CD4-positive, alpha-beta memory T cell (primary cell): ENCODE measurements around the gene ARL14EP. TPM values are rescaled to one million over a fixed set of nuclear protein-coding genes. Genes with fewer than 3 reads are reported as not detected.

Source experiments
- CTCF ChIA-PET: fragments of 350-600 bp; sonication (Branson Sonifier 250); formaldehyde crosslinking; loops from one replicate; lab custom pipeline; 2021; ENCODE audit warnings: inconsistent platforms; ENCODE audit not compliant: partially characterized antibody; lab: Charles Lee
- POLR2A ChIA-PET: fragments of 350-600 bp; sonication (Branson Sonifier 250); formaldehyde crosslinking; loops from one replicate; lab custom pipeline; 2021; ENCODE audit not compliant: partially characterized antibody; lab: Charles Lee
- DNase-seq, 5 donors: peaks; one replicate each; pipeline versions ENCODE4 v3.0.0 to v3.0.0-alpha.2; 2020 to 2022; ENCODE audit warnings: mixed read lengths in 1 of 5
- H3K27ac ChIP-seq: one replicate; pipeline ENCODE4 v1.7.0; 2013; ENCODE audit warnings: low read depth, low read length
- H3K27me3 ChIP-seq: 2 replicates; pipeline ENCODE4 v1.7.0; 2013; ENCODE audit warnings: mild to moderate bottlenecking, low read length, moderate library complexity; ENCODE audit not compliant: insufficient read depth
- H3K36me3 ChIP-seq: 2 replicates; pipeline ENCODE4 v1.7.0; 2013; ENCODE audit warnings: mild to moderate bottlenecking, low read length, moderate library complexity; ENCODE audit not compliant: insufficient read depth
- H3K4me1 ChIP-seq: 2 replicates; pipeline ENCODE4 v1.7.0; 2013; ENCODE audit warnings: mild to moderate bottlenecking, low read length, moderate library complexity; ENCODE audit not compliant: insufficient read depth
- H3K4me3 ChIP-seq, 2 donors: one replicate each; pipeline ENCODE4 v1.7.0; 2013; ENCODE audit warnings: low read length in 2 of 2, mild to moderate bottlenecking in 1 of 2
- H3K9me3 ChIP-seq, 2 donors: one replicate each; pipeline ENCODE4 v1.7.0; 2013; ENCODE audit warnings: low read length in 2 of 2, control low read depth in 1 of 2; ENCODE audit not compliant: control insufficient read depth in 1 of 2
- H3K27ac Mint-ChIP-seq, 7 donors: one replicate each; pipeline ENCODE4 v1.8.0; 2020 to 2021; ENCODE audit warnings: mixed read lengths in 7 of 7, mild to moderate bottlenecking in 6 of 7, inconsistent platforms in 3 of 7, moderate library complexity in 3 of 7
- H3K27me3 Mint-ChIP-seq, 2 donors: one replicate each; pipeline ENCODE4 v1.8.0; 2020 to 2021; ENCODE audit warnings: mixed read lengths in 2 of 2
- H3K36me3 Mint-ChIP-seq, 2 donors: one replicate each; pipeline ENCODE4 v1.8.0; 2020 to 2021; ENCODE audit warnings: mixed read lengths in 2 of 2, inconsistent platforms in 1 of 2, mild to moderate bottlenecking in 1 of 2
- H3K4me1 Mint-ChIP-seq, 4 donors: one replicate each; pipeline ENCODE4 v1.8.0; 2020 to 2021; ENCODE audit warnings: mixed read lengths in 4 of 4, mild to moderate bottlenecking in 1 of 4
- H3K4me3 Mint-ChIP-seq, 8 donors: one replicate each; pipeline ENCODE4 v1.8.0; 2020 to 2021; ENCODE audit warnings: mixed read lengths in 8 of 8, mild to moderate bottlenecking in 7 of 8, moderate library complexity in 6 of 8, inconsistent platforms in 3 of 8
- H3K9me3 Mint-ChIP-seq, 8 donors: one replicate each; pipeline ENCODE4 v1.8.0; 2020 to 2021; ENCODE audit warnings: mixed read lengths in 8 of 8, mild to moderate bottlenecking in 5 of 8, inconsistent platforms in 3 of 8, moderate library complexity in 1 of 8
- intact Hi-C: fragments of 100-400 bp; cut with micrococcal nuclease; formaldehyde crosslinking; loops from one replicate; pipeline ENCODE4 v1.15.1; 2023
- polyA plus RNA-seq, 2 donors: library from polyadenylated mRNA; unstranded; fragments of 300-500 nt; fragmentation: Illumina TruSeq; gene quantifications; one replicate each; pipeline ENCODE4 v1.2.3, GENCODE V29; 2021
- total RNA-seq, 2 experiments: library from RNA; stranded (reverse); gene quantifications; one replicate each; pipeline ENCODE4 v1.2.3, GENCODE V29; 2021

ARL14EP gene
- total and polyA plus RNA-seq, 4 experiments from 2014 or later: 44.3 to 86.7 (median 66.8) TPM

GRCh38 chr11:30326114-30326778, 3.3 kb downstream of the ARL14EP start:
- peaks cover 7 to 24% of the 10 kb centered on the region in 2 donors for H3K36me3 Mint-ChIP-seq
- Histone ChIP-seq H3K9me3 (no peaks in the 10 kb centered on the region), H3K4me3 (peak overlapping the region in 1 of 2 donors; percentile 15), H3K27me3 (no peaks in the 10 kb centered on the region), H3K36me3 (peaks cover 6% of the 10 kb centered on the region), H3K27ac (peak overlapping the region; percentile 54), H3K4me1 (peaks cover 70% of the 10 kb centered on the region)
- ChIA-PET CTCF (interaction anchor here (0.8 to 2.0 kb wide), 4 partner anchors 9 to 21 kb away, joined by 3 to 10 read pairs (median 4); no protein-coding TSS in a partner anchor), POLR2A (no interaction called here)
- no peaks in the 10 kb centered on the region for H3K9me3 Mint-ChIP-seq
- intact Hi-C loops: loop anchor here (10.0 kb wide), 1 partner anchor 131 kb away; no protein-coding TSS in a partner anchor
- H3K4me1 Mint-ChIP-seq: peaks cover 51 to 82% (median 69%) of the 10 kb centered on the region in 4 donors
- peak overlapping the region; percentile 21 to 92 (median 72) for H3K4me3 Mint-ChIP-seq
- no peaks in the 10 kb centered on the region for H3K27me3 Mint-ChIP-seq
- DNase-seq: no peak
- peak overlapping the region; percentile 78 to 97 (median 91) for H3K27ac Mint-ChIP-seq

- no peaks in the 10 kb centered on the region for H3K9me3 Mint-ChIP-seq
- Histone ChIP-seq H3K36me3 (peaks cover 11% of the 10 kb centered on the region), H3K9me3 (no peaks in the 10 kb centered on the region), H3K27me3 (no peaks in the 10 kb centered on the region), H3K4me3 (peak overlapping the region in 1 of 2 donors; percentile 15), H3K27ac (peak overlapping the region; percentile 54), H3K4me1 (peaks cover 70% of the 10 kb centered on the region)
- CTCF ChIA-PET: interaction anchor here (0.8 to 2.0 kb wide), 4 partner anchors 9 to 21 kb away, joined by 3 to 10 read pairs (median 4); no protein-coding TSS in a partner anchor
- POLR2A ChIA-PET: no interaction called here
- H3K27me3 Mint-ChIP-seq: no peaks in the 10 kb centered on the region
- H3K4me3 Mint-ChIP-seq: peak overlapping the region; percentile 15 to 92 (median 72)
- H3K4me1 Mint-ChIP-seq: peaks cover 52 to 84% (median 70%) of the 10 kb centered on the region in 4 donors
- H3K36me3 Mint-ChIP-seq: peaks cover 10 to 27% of the 10 kb centered on the region in 2 donors
- peak in 3 of 5 donors; percentile 10 to 43 (median 41) for DNase-seq
- intact Hi-C loops: loop anchor here (10.0 kb wide), 1 partner anchor 132 kb away; no protein-coding TSS in a partner anchor
- H3K27ac Mint-ChIP-seq: peak overlapping the region; percentile 78 to 97 (median 91)
These were observed 4.0 kb downstream of the ARL14EP start for GRCh38 chr11:30326906-30327305.

GRCh38 chr11:30328681-30329080, 5.8 kb downstream of the ARL14EP start:
- Mint-ChIP-seq H3K27me3 (no peaks in the 10 kb centered on the region), H3K27ac (peak overlapping the region in 3 of 7 donors; percentile 22 to 60 (median 46)), H3K4me1 (peaks cover 47 to 67% (median 58%) of the 10 kb centered on the region in 4 donors), H3K4me3 (peak overlapping the region in 3 of 8 donors; percentile 28 to 36 (median 32)), H3K9me3 (no peaks in the 10 kb centered on the region), H3K36me3 (peaks cover 24 to 34% of the 10 kb centered on the region in 2 donors)
- Histone ChIP-seq H3K4me1 (peaks cover 65% of the 10 kb centered on the region), H3K27ac (no peak overlapping the region), H3K9me3 (no peaks in the 10 kb centered on the region), H3K36me3 (peaks cover 27% of the 10 kb centered on the region), H3K27me3 (no peaks in the 10 kb centered on the region), H3K4me3 (no peak overlapping the region)
- POLR2A ChIA-PET: no interaction called here
- intact Hi-C loops: loop anchor here (10.0 kb wide), 1 partner anchor 134 kb away; no protein-coding TSS in a partner anchor
- DNase-seq: no peak
- CTCF ChIA-PET: no interaction called here

- peaks cover 28 to 39% of the 10 kb centered on the region in 2 donors for H3K36me3 Mint-ChIP-seq
- peak overlapping the region in 5 of 7 donors; percentile 48 to 85 (median 59) for H3K27ac Mint-ChIP-seq
- H3K9me3 Mint-ChIP-seq: no peaks in the 10 kb centered on the region
- H3K4me1 Mint-ChIP-seq: peaks cover 43 to 62% (median 54%) of the 10 kb centered on the region in 4 donors
- peaks cover 31% of the 10 kb centered on the region for H3K36me3 ChIP-seq
- intact Hi-C loops: loop anchor here (10.0 kb wide), 1 partner anchor 135 kb away; no protein-coding TSS in a partner anchor
- peak overlapping the region in 5 of 8 donors; percentile 6 to 55 (median 16) for H3K4me3 Mint-ChIP-seq
- no peak overlapping the region for H3K27ac ChIP-seq
- ChIA-PET POLR2A (no interaction called here), CTCF (no interaction called here)
- H3K9me3 ChIP-seq: no peaks in the 10 kb centered on the region
- H3K27me3 Mint-ChIP-seq: no peaks in the 10 kb centered on the region
- DNase-seq: no peak
- no peaks in the 10 kb centered on the region for H3K27me3 ChIP-seq
- no peak overlapping the region for H3K4me3 ChIP-seq
- peaks cover 58% of the 10 kb centered on the region for H3K4me1 ChIP-seq
These were observed 6.4 kb downstream of the ARL14EP start for GRCh38 chr11:30329150-30329940.

- intact Hi-C loops: no loop called here
- no peaks in the 10 kb centered on the region for H3K27me3 ChIP-seq
- no peaks in the 10 kb centered on the region for H3K9me3 ChIP-seq
- Mint-ChIP-seq H3K27ac (peak overlapping the region in 3 of 7 donors; percentile 7 to 72 (median 70)), H3K36me3 (peaks cover 52 to 64% of the 10 kb centered on the region in 2 donors), H3K27me3 (no peaks in the 10 kb centered on the region), H3K9me3 (no peaks in the 10 kb centered on the region), H3K4me3 (no peak overlapping the region), H3K4me1 (peaks cover 20 to 37% (median 24%) of the 10 kb centered on the region in 4 donors)
- no peak for DNase-seq
- peaks cover 21% of the 10 kb centered on the region for H3K4me1 ChIP-seq
- POLR2A ChIA-PET: interaction anchor here (2.4 kb wide), 1 partner anchor 10 kb away, joined by 11 read pairs; the partner anchor contains the start of gene ARL14EP
- no peak overlapping the region for H3K27ac ChIP-seq
- peaks cover 56% of the 10 kb centered on the region for H3K36me3 ChIP-seq
- CTCF ChIA-PET: interaction anchor here (0.7 to 3.2 kb wide), 8 partner anchors 11 to 204 kb away, joined by 3 to 10 read pairs (median 4); partner anchors contain the start of gene ARL14EP
- H3K4me3 ChIP-seq: no peak overlapping the region
These were observed 10.5 kb downstream of the ARL14EP start for GRCh38 chr11:30333405-30333804.

- Mint-ChIP-seq H3K27ac (no peak overlapping the region), H3K4me3 (no peak overlapping the region), H3K27me3 (no peaks in the 10 kb centered on the region), H3K36me3 (peaks cover 3 to 12% of the 10 kb centered on the region in 2 donors), H3K9me3 (no peaks in the 10 kb centered on the region), H3K4me1 (peaks cover 0 to 9% (median 4%) of the 10 kb centered on the region in 4 donors)
- CTCF ChIA-PET: no interaction called here
- intact Hi-C loops: no loop called here
- Histone ChIP-seq H3K27me3 (no peaks in the 10 kb centered on the region), H3K4me1 (no peaks in the 10 kb centered on the region), H3K36me3 (no peaks in the 10 kb centered on the region), H3K27ac (no peak overlapping the region), H3K4me3 (no peak overlapping the region), H3K9me3 (no peaks in the 10 kb centered on the region)
- no peak for DNase-seq
- POLR2A ChIA-PET: no interaction called here
These were observed 19.8 kb downstream of the ARL14EP start for GRCh38 chr11:30342736-30343166.
